MM.1S (cell line): ENCODE data around the gene TYW1B.

Source experiments
- CTCF ChIP-seq: fragments of 300-600 bp; sonication (generic); IDR thresholded peaks from 2 replicates; pipeline ENCODE4 v1.5.1; 2016; ENCODE audit warnings: antibody characterized with exemption, low read length, mixed read lengths
- EZH2phosphoT487 ChIP-seq: fragments of 300-600 bp; sonication (generic); IDR thresholded peaks from 2 replicates; pipeline ENCODE4 v1.6.1; 2018; ENCODE audit warnings: antibody characterized with exemption, low read length

DNA sequence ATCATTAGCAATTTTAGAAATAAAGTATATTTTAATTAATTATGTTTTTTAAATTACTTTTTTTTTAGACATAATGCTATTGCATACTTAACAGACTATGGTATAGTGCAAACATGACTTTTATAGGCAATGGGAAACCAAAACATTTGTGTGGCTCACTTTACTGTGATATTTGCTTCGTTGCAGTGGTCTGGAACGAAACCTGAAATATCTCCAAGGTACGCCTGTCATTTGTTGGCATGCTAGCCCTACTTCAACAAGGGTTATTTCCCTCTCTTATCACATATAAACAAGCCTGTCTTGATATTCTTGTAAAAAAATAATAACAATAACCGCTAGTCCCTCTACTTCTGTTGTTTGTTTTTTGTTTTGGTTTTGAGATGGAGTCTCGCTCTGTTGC lies 74.2 kb downstream of the TYW1B start:
- no peak for TF ChIP-seq CTCF
- TF ChIP-seq EZH2phosphoT487: no peak
